Muscle layer of duodenum (tissue), 2 donors: ENCODE data around the gene C11orf86.
"Not testable (repeated sequence)": the region's sequence is repeated elsewhere in the genome, so short reads cannot be mapped to it uniquely, and the experiment has no call there.

Source experiments
- H3K27ac ChIP-seq: one replicate; pipeline ENCODE4 v1.7.0; 2013; ENCODE audit warnings: mild to moderate bottlenecking, low read length
- H3K27me3 ChIP-seq: one replicate; pipeline ENCODE4 v1.7.0; 2013; ENCODE audit warnings: low read depth, mild to moderate bottlenecking, control low read depth, low read length
- H3K36me3 ChIP-seq, 2 donors: one replicate each; pipeline ENCODE4 v1.7.0; 2013; ENCODE audit warnings: low read length in 2 of 2, control low read depth in 1 of 2, mild to moderate bottlenecking in 1 of 2; ENCODE audit not compliant: insufficient read depth in 2 of 2, control insufficient read depth in 1 of 2
- H3K4me1 ChIP-seq, 2 donors: one replicate each; pipeline ENCODE4 v1.7.0; 2013; ENCODE audit warnings: low read length in 2 of 2, mild to moderate bottlenecking in 2 of 2, control low read depth in 1 of 2, moderate library complexity in 1 of 2; ENCODE audit not compliant: insufficient read depth in 2 of 2, control insufficient read depth in 1 of 2
- H3K4me3 ChIP-seq, 2 donors: one replicate each; pipeline ENCODE4 v1.7.0; 2013; ENCODE audit warnings: low read length in 2 of 2, low read depth in 1 of 2, mild to moderate bottlenecking in 1 of 2
- H3K9me3 ChIP-seq, 2 donors: one replicate each; pipeline ENCODE4 v1.7.0; 2013; ENCODE audit warnings: low read length in 2 of 2, control low read depth in 1 of 2, mild to moderate bottlenecking in 1 of 2; ENCODE audit not compliant: control insufficient read depth in 1 of 2
- donor health status: healthy.

C11orf86 gene

GRCh38 chr11:66953081-66953833 lies 21.8 kb upstream of the C11orf86 start:
- no peaks in the 10 kb centered on the region for H3K9me3 ChIP-seq
- H3K27ac ChIP-seq: no peak overlapping the region
- H3K4me1 ChIP-seq: peaks cover 0 to 12% of the 10 kb centered on the region in 2 donors
- no peaks in the 10 kb centered on the region for H3K27me3 ChIP-seq
- no peak overlapping the region for H3K4me3 ChIP-seq
- H3K36me3 ChIP-seq: no peaks in the 10 kb centered on the region

- peaks cover 5 to 20% of the 10 kb centered on the region in 2 donors for H3K4me1 ChIP-seq
- no peaks in the 10 kb centered on the region for H3K36me3 ChIP-seq
- no peak overlapping the region for H3K4me3 ChIP-seq
- H3K27ac ChIP-seq: no peak overlapping the region
- H3K9me3 ChIP-seq: no peaks in the 10 kb centered on the region
- no peaks in the 10 kb centered on the region for H3K27me3 ChIP-seq
These were observed 18.3 kb upstream of the C11orf86 start for GRCh38 chr11:66956689-66957290.

GRCh38 chr11:66957971-66958231 lies 17.2 kb upstream of the C11orf86 start:
- H3K27ac ChIP-seq: no peak overlapping the region
- no peaks in the 10 kb centered on the region for H3K9me3 ChIP-seq
- H3K27me3 ChIP-seq: no peaks in the 10 kb centered on the region
- H3K4me3 ChIP-seq: peak overlapping the region; percentile 62 to 73
- H3K4me1 ChIP-seq: peaks cover 5 to 20% of the 10 kb centered on the region in 2 donors
- H3K36me3 ChIP-seq: no peaks in the 10 kb centered on the region

- no peaks in the 10 kb centered on the region for H3K36me3 ChIP-seq
- H3K9me3 ChIP-seq: no peaks in the 10 kb centered on the region
- H3K4me3 ChIP-seq: peak within 1 kb of the TSS; percentile 62 to 73
- peak within 1 kb of the TSS; percentile 56 for H3K27ac ChIP-seq
- H3K4me1 ChIP-seq: peaks cover 5 to 20% of the 10 kb centered on the region in 2 donors
- H3K27me3 ChIP-seq: no peaks in the 10 kb centered on the region
These were observed 16.7 kb upstream of the C11orf86 start, which contains the start of gene PC for GRCh38 chr11:66958232-66958955. TSS of gene PC (minus strand) at chr11:66958383. CDS start at chr11:66872159, 86,224 bp downstream.

- Histone ChIP-seq H3K27ac (peak overlapping the region; percentile 56), H3K36me3 (no peaks in the 10 kb centered on the region), H3K4me1 (peaks cover 5 to 20% of the 10 kb centered on the region in 2 donors), H3K27me3 (no peaks in the 10 kb centered on the region), H3K9me3 (no peaks in the 10 kb centered on the region), H3K4me3 (peak overlapping the region; percentile 62 to 73)
These were observed 16.2 kb upstream of the C11orf86 start for GRCh38 chr11:66958956-66959274.

- H3K4me1 ChIP-seq: peaks cover 5 to 18% of the 10 kb centered on the region in 2 donors
- H3K9me3 ChIP-seq, H3K36me3 ChIP-seq, H3K27me3 ChIP-seq, H3K27ac ChIP-seq, H3K4me3 ChIP-seq: not testable (repeated sequence)
These were observed 13.4 kb upstream of the C11orf86 start for GRCh38 chr11:66961691-66962213.

- H3K36me3 ChIP-seq: no peaks in the 10 kb centered on the region
These were observed 12.9 kb upstream of the C11orf86 start for GRCh38 chr11:66962247-66962646.

GRCh38 chr11:66962801-66963200 lies 12.3 kb upstream of the C11orf86 start:
- no peaks in the 10 kb centered on the region for H3K27me3 ChIP-seq
- no peak overlapping the region for H3K4me3 ChIP-seq
- peaks cover 5 to 8% of the 10 kb centered on the region in 2 donors for H3K4me1 ChIP-seq
- H3K36me3 ChIP-seq: no peaks in the 10 kb centered on the region
- no peak overlapping the region for H3K27ac ChIP-seq
- H3K9me3 ChIP-seq: no peaks in the 10 kb centered on the region

More at GRCh38 chr11:66962247-66962646, 12.9 kb upstream of the C11orf86 start:
- no peaks in the 10 kb centered on the region for H3K27me3 ChIP-seq
- H3K4me1 ChIP-seq: peaks cover 5 to 14% of the 10 kb centered on the region in 2 donors
- no peaks in the 10 kb centered on the region for H3K9me3 ChIP-seq
- H3K27ac ChIP-seq: no peak overlapping the region
- no peak overlapping the region for H3K4me3 ChIP-seq

- Histone ChIP-seq H3K4me1 (no peaks in the 10 kb centered on the region), H3K4me3 (no peak overlapping the region), H3K27ac (no peak overlapping the region), H3K9me3 (no peaks in the 10 kb centered on the region), H3K27me3 (no peaks in the 10 kb centered on the region), H3K36me3 (no peaks in the 10 kb centered on the region)
These were observed 10.6 kb upstream of the C11orf86 start for GRCh38 chr11:66964495-66964894.

- Histone ChIP-seq H3K4me1 (no peaks in the 10 kb centered on the region), H3K4me3 (no peak overlapping the region), H3K27ac (no peak overlapping the region), H3K9me3 (no peaks in the 10 kb centered on the region), H3K27me3 (no peaks in the 10 kb centered on the region), H3K36me3 (no peaks in the 10 kb centered on the region)
These were observed 8.8 kb upstream of the C11orf86 start for GRCh38 chr11:66966351-66966750.

GRCh38 chr11:66967670-66968425 lies 7.3 kb upstream of the C11orf86 start:
- Histone ChIP-seq H3K36me3 (no peaks in the 10 kb centered on the region), H3K4me3 (no peak overlapping the region), H3K4me1 (no peaks in the 10 kb centered on the region), H3K9me3 (no peaks in the 10 kb centered on the region), H3K27me3 (no peaks in the 10 kb centered on the region), H3K27ac (no peak overlapping the region)
